SU-DHL-6 (cell line): Measurements from ENCODE around the gene TFDP2.
"Not testable (repeated sequence)": the region's sequence is repeated elsewhere in the genome, so short reads cannot be mapped to it uniquely, and the experiment has no call there.

Experiments
- H2AFZ ChIP-seq: fragments of 200-600 bp; sonication (generic); 2 replicates; pipeline ENCODE4 v1.6.1; 2014; ENCODE audit warnings: low read depth, mild to moderate bottlenecking, moderate library complexity, mixed read lengths, antibody characterized with exemption, low read length; ENCODE audit not compliant: severe bottlenecking
- H3F3A ChIP-seq: fragments of 200-600 bp; shearing (Covaris generic); 2 replicates; pipeline ENCODE4 v1.6.0; 2016; ENCODE audit warnings: antibody characterized with exemption, mild to moderate bottlenecking; ENCODE audit not compliant: insufficient read depth
- H3K27ac ChIP-seq: fragments of 200-600 bp; sonication (generic); 2 replicates; pipeline ENCODE4 v1.5.1; 2016; ENCODE audit warnings: low read depth, mild to moderate bottlenecking, low read length, moderate library complexity, mixed read lengths
- H3K27me3 ChIP-seq: fragments of 200-600 bp; sonication (generic), shearing (Covaris generic); 2 replicates; pipeline ENCODE4 v1.6.0; 2014; ENCODE audit warnings: mild to moderate bottlenecking, low read length
- H3K36me3 ChIP-seq: fragments of 200-600 bp; sonication (generic); 2 replicates; pipeline ENCODE4 v1.6.1; 2014; ENCODE audit warnings: mild to moderate bottlenecking, low read length, mixed read lengths
- H3K4me2 ChIP-seq: fragments of 300-600, 200-600 bp; shearing (Covaris generic), sonication (generic); 2 replicates; pipeline ENCODE4 v1.6.0; 2014; ENCODE audit warnings: low read length, low read depth, mild to moderate bottlenecking; ENCODE audit not compliant: poor library complexity, severe bottlenecking
- H3K4me3 ChIP-seq: fragments of 200-600 bp; sonication (generic); 2 replicates; pipeline ENCODE4 v1.5.1; 2014; ENCODE audit warnings: antibody characterized with exemption, low read length, mild to moderate bottlenecking, mixed read lengths; ENCODE audit not compliant: insufficient read depth, poor library complexity, severe bottlenecking
- H3K79me2 ChIP-seq: fragments of 200-600 bp; sonication (generic); 2 replicates; pipeline ENCODE4 v1.6.1; 2014; ENCODE audit warnings: mild to moderate bottlenecking, low read length, moderate library complexity; ENCODE audit not compliant: insufficient read depth
- H3K9ac ChIP-seq: fragments of 200-600 bp; sonication (generic); 2 replicates; pipeline ENCODE4 v1.7.0; 2014; ENCODE audit warnings: mild to moderate bottlenecking, low read length
- H3K9me2 ChIP-seq: fragments of 200-600 bp; sonication (generic); replicated peaks from 2 replicates; pipeline ENCODE4 v1.6.1; 2014; ENCODE audit warnings: low read length; ENCODE audit not compliant: insufficient read depth
- H3K9me3 ChIP-seq: fragments of 200-600 bp; sonication (generic); 2 replicates; pipeline ENCODE4 v1.6.1; 2014; ENCODE audit warnings: low read length, mixed read lengths; ENCODE audit not compliant: insufficient read depth
- H4K20me1 ChIP-seq: fragments of 200-600 bp; sonication (generic); 2 replicates; pipeline ENCODE4 v1.6.1; 2014; ENCODE audit warnings: low read depth, mild to moderate bottlenecking, antibody characterized with exemption, low read length, moderate library complexity, mixed read lengths
- EZH2phosphoT487 ChIP-seq: fragments of 200-600 bp; sonication (generic), shearing (Covaris generic); conservative IDR thresholded peaks from 2 replicates; pipeline ENCODE4 v1.6.1; 2018; ENCODE audit warnings: mild to moderate bottlenecking, antibody characterized with exemption, low read length, moderate library complexity, mixed read lengths
- TF ChIP-seq, protein P1 (sequence below): fragments of 200-600 bp; sonication (generic); IDR thresholded peaks from one replicate; pipeline ENCODE4 v1.5.1; 2017; ENCODE audit warnings: antibody characterized with exemption, mild to moderate bottlenecking, low read length, moderate library complexity; ENCODE audit not compliant: insufficient read depth, poor library complexity, severe bottlenecking

Gene TFDP2

GRCh38 chr3:141913150-141913811 is 236.1 kb downstream of the TFDP2 start:
- H3K9me3 ChIP-seq, result no peaks in the 10 kb centered on the region
- H3K4me2 ChIP-seq, result no peak overlapping the region
- H3K9me2 ChIP-seq, result no peaks in the 10 kb centered on the region
- H3K9ac ChIP-seq, result no peak overlapping the region
- no peak overlapping the region for H2AFZ ChIP-seq
- H4K20me1 ChIP-seq, result no peaks in the 10 kb centered on the region
- H3K27ac ChIP-seq, result no peak overlapping the region
- H3K36me3 ChIP-seq, result peaks cover 43% of the 10 kb centered on the region
- 0 out of 2 replicates have a peak, but pooled peaks cover 4% of the 10 kb centered on the region for H3K79me2 ChIP-seq
- no peak overlapping the region for H3K4me3 ChIP-seq
- TF ChIP-seq EZH2phosphoT487, result no peak
- TF ChIP-seq, protein P1, sequence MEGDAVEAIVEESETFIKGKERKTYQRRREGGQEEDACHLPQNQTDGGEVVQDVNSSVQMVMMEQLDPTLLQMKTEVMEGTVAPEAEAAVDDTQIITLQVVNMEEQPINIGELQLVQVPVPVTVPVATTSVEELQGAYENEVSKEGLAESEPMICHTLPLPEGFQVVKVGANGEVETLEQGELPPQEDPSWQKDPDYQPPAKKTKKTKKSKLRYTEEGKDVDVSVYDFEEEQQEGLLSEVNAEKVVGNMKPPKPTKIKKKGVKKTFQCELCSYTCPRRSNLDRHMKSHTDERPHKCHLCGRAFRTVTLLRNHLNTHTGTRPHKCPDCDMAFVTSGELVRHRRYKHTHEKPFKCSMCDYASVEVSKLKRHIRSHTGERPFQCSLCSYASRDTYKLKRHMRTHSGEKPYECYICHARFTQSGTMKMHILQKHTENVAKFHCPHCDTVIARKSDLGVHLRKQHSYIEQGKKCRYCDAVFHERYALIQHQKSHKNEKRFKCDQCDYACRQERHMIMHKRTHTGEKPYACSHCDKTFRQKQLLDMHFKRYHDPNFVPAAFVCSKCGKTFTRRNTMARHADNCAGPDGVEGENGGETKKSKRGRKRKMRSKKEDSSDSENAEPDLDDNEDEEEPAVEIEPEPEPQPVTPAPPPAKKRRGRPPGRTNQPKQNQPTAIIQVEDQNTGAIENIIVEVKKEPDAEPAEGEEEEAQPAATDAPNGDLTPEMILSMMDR, result peak; percentile 73
- 0 out of 2 replicates have a peak, but pooled peaks cover 8% of the 10 kb centered on the region for H3F3A ChIP-seq
- H3K27me3 ChIP-seq, result no peaks in the 10 kb centered on the region

DNA sequence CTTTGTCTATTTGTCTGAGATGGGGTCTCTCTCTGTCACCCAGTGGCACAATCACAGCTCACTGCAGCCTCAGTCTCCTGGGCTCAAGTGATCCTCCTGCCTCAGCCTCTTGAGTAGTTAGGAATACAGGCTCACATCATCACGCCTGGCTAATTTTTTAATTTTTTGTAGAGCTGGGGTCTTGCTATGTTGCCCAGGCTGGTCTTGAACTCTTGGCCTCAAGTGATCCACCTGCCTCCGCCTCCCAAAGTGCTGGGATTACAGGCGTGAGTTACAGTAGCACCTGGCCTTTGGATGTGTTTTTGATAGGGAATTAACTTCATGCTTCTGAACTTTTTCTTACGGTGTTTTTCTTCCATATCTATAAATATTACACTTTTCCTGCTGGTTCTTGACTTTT is 239.4 kb downstream of the TFDP2 start:
- H3K9me3 ChIP-seq, H3K27me3 ChIP-seq, H3K27ac ChIP-seq, H3K79me2 ChIP-seq, H3K9me2 ChIP-seq, H3K4me3 ChIP-seq, H3F3A ChIP-seq, H3K9ac ChIP-seq, H3K4me2 ChIP-seq, H4K20me1 ChIP-seq, H2AFZ ChIP-seq: not testable (repeated sequence)
- H3K36me3 ChIP-seq, result peaks cover 53% of the 10 kb centered on the region

DNA sequence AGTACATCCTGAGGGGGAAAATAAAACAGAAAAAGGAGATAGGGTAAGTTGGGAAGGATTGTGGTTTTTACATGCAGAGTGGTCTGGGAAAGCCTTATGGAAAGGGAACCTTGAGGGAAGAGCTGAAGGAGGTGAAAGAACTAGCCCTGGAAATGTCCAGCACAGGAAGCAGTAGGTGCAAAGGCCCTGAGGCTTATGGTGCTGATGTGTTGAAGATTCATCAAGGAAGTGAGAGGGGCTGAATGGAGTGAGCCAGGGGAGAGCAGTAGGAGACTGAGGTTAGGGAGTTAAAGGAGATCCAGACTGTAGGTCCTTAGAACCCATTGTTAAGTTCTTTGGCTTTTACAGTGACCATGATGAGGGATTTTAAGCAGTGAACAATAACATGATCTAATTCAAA is 239.9 kb downstream of the TFDP2 start:
- no peak overlapping the region for H3K27ac ChIP-seq
- H4K20me1 ChIP-seq, result no peaks in the 10 kb centered on the region
- H3K36me3 ChIP-seq, result peaks cover 50% of the 10 kb centered on the region
- H3K9me3 ChIP-seq, result no peaks in the 10 kb centered on the region
- TF ChIP-seq EZH2phosphoT487, result no peak
- TF ChIP-seq, protein P1, result no peak
- no peak overlapping the region for H2AFZ ChIP-seq
- no peak overlapping the region for H3K4me3 ChIP-seq
- H3K27me3 ChIP-seq, result no peaks in the 10 kb centered on the region
- 0 out of 2 replicates have a peak, but pooled peaks cover 4% of the 10 kb centered on the region for H3K79me2 ChIP-seq
- no peaks in the 10 kb centered on the region for H3K9me2 ChIP-seq
- H3K9ac ChIP-seq, result no peak overlapping the region
- no peak overlapping the region for H3K4me2 ChIP-seq
- 0 out of 2 replicates have a peak, but pooled peaks cover 9% of the 10 kb centered on the region for H3F3A ChIP-seq

DNA sequence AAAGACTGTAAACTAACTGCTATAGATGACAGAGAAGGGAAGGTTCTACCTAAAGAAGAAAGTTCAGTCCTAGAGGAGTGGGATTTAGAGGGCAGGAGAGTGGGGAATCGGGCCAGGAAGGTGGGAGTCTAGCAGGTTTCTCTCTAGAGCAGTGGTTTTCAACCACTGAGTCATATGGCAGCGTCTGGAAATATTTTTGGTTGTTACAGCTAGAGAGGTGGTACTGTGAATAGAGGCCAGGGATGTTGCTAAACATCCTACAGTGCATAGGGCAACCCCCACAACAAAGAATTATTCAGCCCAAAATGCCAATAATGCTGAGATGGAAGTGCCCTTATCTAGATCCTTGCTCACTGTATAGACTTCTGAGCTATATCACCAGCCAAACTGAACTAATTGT is 244.2 kb downstream of the TFDP2 start:
- Histone ChIP-seq H3K27ac (no peak overlapping the region), H3K4me3 (no peak overlapping the region), H3K9ac (no peak overlapping the region), H2AFZ (no peak overlapping the region), H3F3A (0 out of 2 replicates have a peak, but pooled peaks cover 3% of the 10 kb centered on the region), H3K9me2 (no peaks in the 10 kb centered on the region), H3K27me3 (no peaks in the 10 kb centered on the region), H3K9me3 (no peaks in the 10 kb centered on the region), H3K36me3 (peaks cover 29% of the 10 kb centered on the region; the same call in 1 of the 2 replicates), H3K4me2 (no peak overlapping the region), H4K20me1 (no peaks in the 10 kb centered on the region), H3K79me2 (peaks cover 25% of the 10 kb centered on the region)
- TF ChIP-seq, protein P1, result no peak
- no peak for TF ChIP-seq EZH2phosphoT487
